GM21390 (cell line): Measurements from ENCODE around the gene GSTM1.
A peak's percentile ranks its signal among the peaks of the same experiment; 100 is the strongest.

ENCODE experiments used
- ATAC-seq: cut with Tn5 transposase; IDR thresholded peaks from one replicate; pipeline ENCODE4 v1.9.1; 2021; ENCODE audit not compliant: unreplicated experiment

The GSTM1 gene

GRCh38 chr1:109726007-109726406, 38.4 kb downstream of the GSTM1 start:
- no peak for ATAC-seq

GRCh38 chr1:109726728-109727373, 39.2 kb downstream of the GSTM1 start:
- no peak for ATAC-seq

DNA sequence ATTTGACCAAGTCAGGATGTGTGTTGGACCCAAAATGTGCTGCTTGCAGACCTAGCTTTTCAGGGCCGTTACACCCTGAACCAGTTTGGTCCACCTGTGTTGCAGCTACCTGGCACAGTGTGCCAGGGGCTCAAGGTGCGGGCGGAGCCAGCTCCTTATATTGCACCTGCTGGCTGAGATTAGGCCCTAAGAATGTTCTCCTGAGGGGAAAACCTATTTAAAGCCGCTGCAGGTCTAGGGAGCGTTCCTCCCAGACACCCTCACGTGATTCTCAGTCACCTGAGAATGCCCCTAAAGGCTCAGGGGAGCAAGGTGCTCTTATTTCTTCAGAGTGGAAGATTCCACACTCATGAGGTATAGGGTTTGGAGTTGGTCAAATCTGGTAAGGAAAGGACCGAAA, 41.3 kb downstream of the GSTM1 start:
- no peak for ATAC-seq

GRCh38 chr1:109730666-109731065, 43.0 kb downstream of the GSTM1 start:
- no peak for ATAC-seq

- no peak for ATAC-seq
Observed at GRCh38 chr1:109732390-109732881, 44.8 kb downstream of the GSTM1 start.

GRCh38 chr1:109733236-109733870, 45.7 kb downstream of the GSTM1 start:
- ATAC-seq: no peak

DNA sequence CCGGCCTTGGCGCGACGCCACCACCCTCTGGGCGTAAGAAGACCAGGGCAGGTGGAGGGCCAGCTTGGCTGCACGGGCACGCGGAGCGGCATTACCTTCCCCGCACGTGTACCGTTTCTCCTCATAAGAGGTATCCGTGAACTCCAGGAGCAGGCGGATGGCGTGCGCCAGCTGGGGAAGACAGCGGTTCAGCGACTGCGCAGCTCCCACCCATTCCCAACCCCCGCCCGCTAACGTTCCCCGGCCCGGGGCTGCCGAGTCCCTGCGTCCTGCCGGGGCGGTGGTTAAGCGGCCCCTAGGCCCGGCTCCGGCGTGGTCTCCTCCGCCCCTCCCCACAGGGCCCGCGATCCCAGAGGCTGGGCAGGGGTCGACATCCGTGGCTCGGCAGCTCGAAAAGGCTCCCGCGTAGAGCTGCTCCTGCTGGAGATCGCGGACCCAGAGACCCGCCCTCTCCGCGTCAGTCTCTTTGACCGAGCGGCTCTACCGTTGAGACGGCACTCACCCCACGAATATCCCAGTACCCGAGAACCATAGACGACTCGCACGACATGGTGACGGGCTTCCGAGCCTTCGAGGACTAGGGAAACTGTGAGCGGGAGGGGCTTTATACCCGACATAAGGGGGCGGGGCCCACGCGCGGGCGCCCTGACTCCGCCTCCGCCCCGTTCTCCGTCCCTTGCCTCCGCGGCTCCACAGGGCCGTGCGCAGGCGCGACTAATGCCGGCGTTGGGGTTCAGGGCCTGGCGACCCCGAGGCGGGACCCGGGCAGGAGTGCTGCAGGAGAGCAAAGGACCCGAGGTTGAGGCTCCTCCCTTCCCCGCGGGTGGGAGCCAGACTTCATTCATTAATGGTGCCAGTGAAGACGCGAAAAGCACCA, 52.4 kb downstream of the GSTM1 start:
- ATAC-seq: peak; percentile 94

DNA sequence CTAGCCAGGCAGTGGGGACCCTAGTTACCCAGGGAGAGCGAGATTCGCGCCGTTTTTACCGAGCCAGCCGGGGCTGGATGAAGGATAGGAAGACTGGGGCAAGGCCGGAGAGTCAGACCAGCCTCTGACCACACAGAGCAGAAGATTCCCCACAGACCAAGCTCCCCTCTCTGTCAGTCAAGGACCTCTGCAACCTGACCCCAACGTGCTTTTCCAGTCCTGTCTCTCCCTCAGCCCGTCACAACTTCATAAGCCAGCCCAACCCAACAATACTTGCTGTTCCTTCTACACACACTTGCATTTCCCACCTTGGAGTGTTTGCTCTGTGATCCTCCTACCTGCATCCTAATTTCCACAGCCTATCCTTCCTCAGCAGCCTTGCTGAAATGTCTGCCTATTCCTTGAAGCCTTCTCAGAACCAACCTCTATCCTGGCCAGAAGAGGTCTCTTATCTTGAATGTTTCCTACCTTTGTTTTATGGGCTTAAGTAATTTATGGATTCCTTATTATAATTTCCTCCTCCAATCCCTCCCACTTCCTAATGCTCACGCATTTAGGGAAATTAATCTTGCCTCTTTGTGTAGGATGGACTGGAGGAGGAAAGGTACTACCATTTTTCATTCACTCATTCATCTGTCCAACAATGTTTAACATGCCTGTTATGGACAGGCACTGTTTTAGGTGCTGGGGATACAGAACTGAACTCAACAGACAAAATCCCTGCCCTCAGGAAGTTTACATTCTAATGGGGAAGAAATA, 53.2 kb downstream of the GSTM1 start, which contains the start of gene GSTM3:
Gene GSTM3 (minus strand): TSS at position 424 of the 759 bp plus-strand sequence. CDS start 751 bp downstream, outside the sequence.
- ATAC-seq: no peak
